Sciatic nerve (tissue), 2 donors: ENCODE measurements around the gene MFSD11. TPM values are rescaled to one million over a fixed set of nuclear protein-coding genes. Genes with fewer than 3 reads are reported as not detected.

Source experiments
- ATAC-seq: fragments of 200-7000 bp; cut with Tn5 transposase; one replicate; pipeline ENCODE4 v1.9.1; 2020; ENCODE audit warnings: mild to moderate bottlenecking, moderate library complexity
- DNase-seq: peaks from one replicate; pipeline ENCODE4 v3.0.0-alpha.2; 2020; ENCODE audit warnings: low spot score
- intact Hi-C: fragments of 100-400 bp; cut with DNase I; formaldehyde crosslinking; loops from one replicate; pipeline ENCODE4 v1.14.2; 2022
- microRNA-seq: library from miRNA; unstranded; fragments of <30 nt; microRNA quantifications from one replicate; pipeline ENCODE4 v1.2.0, GENCODE V29; 2020
- total RNA-seq: library from RNA; stranded (reverse); fragmentation: NEBNext Ultra II Directional; extraction: Animal tissue kit (Norgen Biotek cat#: 25700); gene quantifications from one replicate; pipeline ENCODE4 v1.2.1, GENCODE V29; 2021
- donor health status: DM: no; HTN: no; CAD: no.
- donor health status: DM: no; HTN: no; CAD: no.

MFSD11 gene
- total RNA-seq, 1 donor from 2014 or later: 30.3 TPM

GRCh38 chr17:76820039-76820438, 82.1 kb downstream of the MFSD11 start:
- no peak for DNase-seq
- ATAC-seq: no peak
- intact Hi-C loops: no loop called here

GRCh38 chr17:76820561-76820960, 82.6 kb downstream of the MFSD11 start:
- ATAC-seq (no peak), DNase-seq (no peak)
- intact Hi-C loops: no loop called here

- intact Hi-C loops: no loop called here
- DNase-seq (no peak), ATAC-seq (no peak)
These were observed 84.4 kb downstream of the MFSD11 start for GRCh38 chr17:76822184-76822778.

- intact Hi-C loops: no loop called here
- DNase-seq (no peak), ATAC-seq (no peak)
These were observed 86.2 kb downstream of the MFSD11 start for GRCh38 chr17:76824093-76824492.

GRCh38 chr17:76826330-76827068, 88.6 kb downstream of the MFSD11 start:
- DNase-seq (no peak), ATAC-seq (no peak)
- intact Hi-C loops: no loop called here

GRCh38 chr17:76827736-76828135, 89.8 kb downstream of the MFSD11 start:
- ATAC-seq (no peak), DNase-seq (no peak)
- intact Hi-C loops: no loop called here

Small RNA genes lying within 50 kb of the gene (microRNA-seq; reads per million reads assigned to microRNA genes)
- gene MIR636: not detected

Other genes with a start within 250 kb of the MFSD11 start
- 37.9 TPM for gene RHBDF2, start 236.7 kb upstream of the MFSD11 start, total RNA-seq
- gene CYGB, start 200.4 kb upstream of the MFSD11 start, total RNA-seq: 57.7 TPM
- gene PRCD, start 198.1 kb upstream of the MFSD11 start, total RNA-seq: 9.8 TPM
- 104 TPM for gene ST6GALNAC2, start 152.3 kb upstream of the MFSD11 start, total RNA-seq
- 1.8 TPM for gene ST6GALNAC1, start 94.4 kb upstream of the MFSD11 start, total RNA-seq
- 185 TPM for gene MXRA7, start 27.2 kb upstream of the MFSD11 start, total RNA-seq
- 37.2 TPM for gene JMJD6, start 11.5 kb upstream of the MFSD11 start, total RNA-seq
- 29.1 TPM for gene METTL23, start 11.3 kb upstream of the MFSD11 start, total RNA-seq
- 154 TPM for gene SRSF2, start 788 bp upstream of the MFSD11 start, total RNA-seq
- gene MGAT5B, start 130.3 kb downstream of the MFSD11 start, total RNA-seq: 1.4 TPM